GM21737 (cell line): Measurements from ENCODE around the gene DNAH9.

Source experiments
- ATAC-seq: cut with Tn5 transposase; IDR thresholded peaks from one replicate; pipeline ENCODE4 v1.9.1; 2021; ENCODE audit warnings: mild to moderate bottlenecking, moderate library complexity; ENCODE audit not compliant: unreplicated experiment

The DNAH9 gene

DNA sequence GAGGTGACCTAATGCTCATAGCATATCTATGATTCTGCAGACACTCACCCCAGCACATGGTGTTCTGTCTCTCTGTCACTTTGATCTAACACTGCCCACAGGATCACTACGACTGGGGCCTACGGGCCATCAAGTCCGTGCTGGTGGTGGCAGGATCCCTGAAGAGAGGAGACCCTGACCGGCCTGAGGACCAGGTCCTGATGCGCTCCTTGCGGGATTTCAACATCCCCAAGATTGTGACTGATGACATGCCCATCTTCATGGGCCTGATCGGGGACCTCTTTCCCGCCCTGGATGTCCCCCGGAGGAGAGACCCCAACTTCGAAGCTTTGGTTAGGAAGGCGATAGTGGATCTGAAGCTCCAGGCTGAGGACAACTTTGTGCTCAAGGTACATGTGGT lies 146.4 kb downstream of the DNAH9 start:
- no peak for ATAC-seq

DNA sequence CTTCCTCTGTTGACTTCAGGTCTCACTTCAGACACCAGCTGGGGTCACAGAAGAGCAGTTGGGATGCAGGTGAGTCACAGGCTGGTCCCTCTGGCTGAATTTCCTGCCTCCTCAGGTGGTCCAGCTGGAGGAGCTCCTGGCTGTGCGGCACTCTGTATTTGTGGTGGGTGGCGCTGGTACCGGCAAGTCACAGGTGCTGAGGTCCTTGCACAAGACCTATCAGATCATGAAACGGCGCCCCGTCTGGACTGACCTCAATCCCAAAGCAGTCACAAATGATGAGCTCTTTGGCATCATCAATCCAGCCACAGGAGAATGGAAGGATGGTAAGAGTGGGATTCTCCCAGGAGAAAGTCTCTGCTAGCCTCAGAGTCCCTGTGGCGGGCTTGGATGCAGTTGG lies 149.2 kb downstream of the DNAH9 start:
- ATAC-seq = no peak

DNA sequence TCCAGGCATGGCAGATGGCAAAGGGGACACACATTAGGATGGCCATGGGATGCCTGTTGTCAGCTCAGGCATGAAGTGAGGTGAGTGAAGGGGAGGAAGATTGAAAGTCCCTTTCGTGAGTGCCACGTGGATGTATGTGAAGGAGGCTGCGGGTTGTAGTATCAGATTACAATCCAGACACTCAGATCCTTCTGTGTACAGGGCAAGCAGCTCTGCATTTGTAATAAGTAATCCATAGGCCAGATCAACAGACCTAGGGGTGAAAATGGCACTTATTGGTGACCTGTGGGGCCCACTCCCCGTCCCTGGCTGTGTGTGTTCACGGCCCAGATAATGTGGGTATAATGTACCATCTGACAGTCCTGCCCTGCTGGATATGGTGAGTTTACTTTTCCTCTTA lies 159.5 kb downstream of the DNAH9 start:
- ATAC-seq = no peak

DNA sequence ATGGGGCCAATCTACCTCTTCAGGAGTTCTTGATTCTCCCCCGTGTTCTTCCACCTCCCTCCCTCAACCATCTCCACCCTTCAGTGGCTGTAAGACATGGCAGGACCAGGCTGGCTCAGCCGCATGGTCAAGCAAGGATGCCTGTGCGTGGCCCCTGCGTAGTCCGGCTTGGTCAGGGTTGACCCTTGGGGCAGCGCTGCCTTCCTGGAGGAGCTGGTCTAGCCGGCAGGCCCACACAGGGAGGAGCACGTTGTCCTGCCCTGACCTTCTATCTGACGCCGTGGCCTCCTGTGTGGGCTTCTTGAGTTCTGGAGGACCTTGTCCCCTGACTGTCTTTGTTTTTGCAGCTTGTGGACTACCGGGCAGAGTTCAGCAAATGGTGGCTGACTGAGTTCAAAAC lies 169.8 kb downstream of the DNAH9 start:
- ATAC-seq = no peak

DNA sequence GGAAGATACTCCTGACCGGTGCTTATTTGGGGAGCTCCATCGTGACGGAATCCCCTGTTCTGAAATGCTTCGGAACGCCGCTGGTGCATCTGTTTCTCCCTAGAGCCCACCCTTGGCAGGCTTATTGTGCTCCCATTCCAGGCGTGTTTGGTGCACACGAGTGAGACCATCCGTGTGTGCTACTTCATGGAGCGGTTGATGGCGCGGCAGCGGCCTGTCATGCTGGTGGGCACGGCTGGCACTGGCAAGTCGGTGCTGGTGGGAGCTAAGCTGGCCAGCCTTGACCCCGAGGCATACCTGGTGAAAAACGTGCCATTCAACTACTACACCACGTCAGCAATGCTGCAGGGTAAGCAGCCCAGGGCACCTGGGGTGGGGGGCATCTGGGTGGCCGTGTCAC lies 170.7 kb downstream of the DNAH9 start:
- no peak for ATAC-seq

GRCh38 chr17:11772031-11772430 lies 173.8 kb downstream of the DNAH9 start:
- no peak for ATAC-seq

DNA sequence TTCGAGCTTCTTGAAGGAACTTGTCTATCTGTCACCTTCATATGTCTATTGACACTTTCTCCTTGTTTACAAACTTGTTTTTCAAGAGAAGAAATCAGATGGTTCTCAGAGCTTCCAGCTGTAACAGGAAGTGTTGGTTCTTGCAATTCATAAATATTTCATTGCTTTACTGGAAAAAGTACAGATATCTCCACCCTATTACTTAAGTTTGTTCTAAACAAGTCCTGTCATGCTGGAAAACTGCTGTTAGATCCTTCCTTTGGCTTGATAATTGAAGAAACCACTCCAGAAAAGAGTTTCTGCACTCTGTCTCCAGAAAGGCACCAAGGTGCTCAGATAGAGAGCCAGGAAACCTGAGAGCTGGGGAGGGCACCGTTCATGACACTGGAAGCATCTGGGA lies 181.6 kb downstream of the DNAH9 start:
- ATAC-seq = no peak

- ATAC-seq = no peak
These were observed 182.4 kb downstream of the DNAH9 start for GRCh38 chr17:11780621-11781020.

- no peak for ATAC-seq
These were observed 188.6 kb downstream of the DNAH9 start for GRCh38 chr17:11786711-11787438.

GRCh38 chr17:11795906-11796305 lies 197.6 kb downstream of the DNAH9 start:
- ATAC-seq = no peak

- no peak for ATAC-seq
These were observed 199.5 kb downstream of the DNAH9 start for GRCh38 chr17:11797803-11798202.

DNA sequence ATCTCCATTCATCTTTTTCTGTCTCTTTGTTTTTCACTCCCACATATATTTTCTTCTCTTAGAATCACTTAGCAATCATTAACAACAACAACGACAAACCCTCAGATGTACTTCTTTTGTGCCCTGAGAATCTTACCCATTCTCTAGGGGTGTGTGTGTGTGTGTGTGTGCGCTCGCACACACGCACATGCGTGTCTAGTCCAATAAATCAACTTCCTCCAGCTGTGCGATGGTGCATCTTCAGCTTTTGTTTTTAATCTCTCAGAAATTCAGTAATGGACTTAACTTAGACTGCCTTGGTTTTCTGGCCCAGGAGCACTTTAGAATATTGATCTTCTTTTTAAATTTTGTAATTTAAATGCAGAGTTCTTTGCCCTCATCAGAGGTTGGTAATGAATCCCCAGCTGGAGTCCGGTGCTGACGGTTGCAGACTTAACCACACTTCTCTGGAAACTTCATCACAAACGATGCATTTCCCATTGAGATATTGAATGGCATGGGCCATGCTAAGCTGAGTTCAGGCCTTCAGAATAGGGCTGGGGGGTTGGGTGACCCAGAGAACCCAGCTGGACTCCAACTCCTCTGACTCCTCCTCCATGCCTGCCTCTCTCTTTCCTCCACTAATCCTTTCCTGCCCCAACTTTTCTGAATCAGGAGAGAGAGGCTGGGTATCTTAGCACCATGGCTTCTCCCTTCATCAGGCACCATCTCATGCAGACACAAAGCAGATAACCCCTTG lies 205.1 kb downstream of the DNAH9 start:
- no peak for ATAC-seq

DNA sequence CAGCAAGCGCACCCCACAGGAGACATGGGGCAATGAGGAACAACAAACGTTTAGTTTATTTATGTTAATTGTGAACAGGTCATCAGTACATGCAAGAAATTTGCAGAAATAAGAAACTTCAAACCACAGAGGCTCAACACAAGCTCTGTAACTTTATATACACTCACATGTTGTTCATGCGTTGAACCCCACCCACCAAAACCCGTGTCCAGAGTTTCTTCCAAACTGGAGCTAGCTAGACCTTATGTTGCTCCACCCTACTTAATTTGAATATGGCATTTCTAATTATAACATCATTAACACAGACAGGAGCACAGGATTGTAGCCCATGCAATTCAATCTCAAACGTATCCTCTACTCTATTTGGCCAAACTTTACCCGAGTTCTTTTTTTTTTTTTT lies 206.9 kb downstream of the DNAH9 start:
- ATAC-seq = no peak

GRCh38 chr17:11805952-11806351 lies 207.7 kb downstream of the DNAH9 start:
- ATAC-seq = no peak

DNA sequence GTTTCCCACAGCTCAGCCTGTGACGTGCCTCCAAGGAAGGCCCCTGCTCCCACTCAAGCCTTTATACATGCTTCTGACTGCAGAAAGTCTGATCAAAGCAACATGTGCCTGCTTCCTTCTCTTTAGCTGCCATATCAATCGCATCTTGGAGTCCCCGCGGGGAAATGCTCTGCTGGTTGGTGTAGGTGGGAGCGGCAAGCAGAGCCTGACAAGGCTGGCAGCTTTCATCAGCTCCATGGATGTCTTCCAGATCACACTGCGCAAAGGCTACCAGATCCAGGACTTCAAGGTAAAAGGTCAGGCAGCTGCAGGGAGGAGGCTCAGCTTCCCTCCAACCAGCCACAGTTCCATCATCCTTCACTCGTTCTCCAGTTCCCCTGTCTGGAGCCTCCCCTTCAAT lies 209.3 kb downstream of the DNAH9 start:
- no peak for ATAC-seq

GRCh38 chr17:11813278-11813677 lies 215.0 kb downstream of the DNAH9 start:
- no peak for ATAC-seq

- ATAC-seq = no peak
These were observed 215.6 kb downstream of the DNAH9 start for GRCh38 chr17:11813871-11814270.

- ATAC-seq = no peak
These were observed 216.5 kb downstream of the DNAH9 start for GRCh38 chr17:11814655-11815262.

DNA sequence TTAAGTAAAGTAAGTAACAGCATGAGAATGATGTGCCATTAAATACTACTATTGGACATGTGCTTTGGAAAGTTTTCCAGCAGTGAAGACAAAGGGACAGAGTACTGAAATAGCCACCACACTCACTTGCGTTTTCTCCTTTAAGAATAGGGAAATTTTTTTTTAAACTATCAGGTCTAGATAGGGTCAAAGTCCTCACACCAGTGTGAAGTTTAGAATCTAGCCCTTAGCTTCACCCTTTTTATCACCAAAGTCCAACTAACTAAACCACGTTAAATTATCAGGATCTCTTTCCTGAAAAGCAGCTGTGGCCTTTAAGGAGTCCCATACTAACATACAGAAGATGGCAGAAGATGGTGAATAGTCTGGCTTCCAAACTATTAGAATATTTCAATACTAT lies 218.1 kb downstream of the DNAH9 start:
- no peak for ATAC-seq

DNA sequence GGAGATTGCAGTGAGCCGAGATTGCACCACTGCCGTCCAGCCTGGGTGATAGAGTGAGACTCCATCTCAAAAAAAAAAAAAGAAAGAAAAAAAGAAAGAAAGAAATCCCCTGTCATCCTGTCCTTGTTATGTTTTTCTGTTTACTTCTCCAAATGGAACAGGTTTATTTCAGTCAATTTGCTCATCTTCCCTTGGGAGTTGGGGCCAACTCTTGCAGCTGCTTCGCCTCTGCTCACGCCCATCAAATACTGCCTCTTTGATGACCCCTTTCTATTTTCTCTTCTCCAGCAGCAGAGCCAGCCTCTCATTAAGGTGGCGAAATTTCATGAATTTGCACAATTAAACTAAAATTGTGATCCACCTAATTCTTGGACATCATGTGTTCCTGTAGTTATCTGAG lies 225.6 kb downstream of the DNAH9 start:
- ATAC-seq = no peak

DNA sequence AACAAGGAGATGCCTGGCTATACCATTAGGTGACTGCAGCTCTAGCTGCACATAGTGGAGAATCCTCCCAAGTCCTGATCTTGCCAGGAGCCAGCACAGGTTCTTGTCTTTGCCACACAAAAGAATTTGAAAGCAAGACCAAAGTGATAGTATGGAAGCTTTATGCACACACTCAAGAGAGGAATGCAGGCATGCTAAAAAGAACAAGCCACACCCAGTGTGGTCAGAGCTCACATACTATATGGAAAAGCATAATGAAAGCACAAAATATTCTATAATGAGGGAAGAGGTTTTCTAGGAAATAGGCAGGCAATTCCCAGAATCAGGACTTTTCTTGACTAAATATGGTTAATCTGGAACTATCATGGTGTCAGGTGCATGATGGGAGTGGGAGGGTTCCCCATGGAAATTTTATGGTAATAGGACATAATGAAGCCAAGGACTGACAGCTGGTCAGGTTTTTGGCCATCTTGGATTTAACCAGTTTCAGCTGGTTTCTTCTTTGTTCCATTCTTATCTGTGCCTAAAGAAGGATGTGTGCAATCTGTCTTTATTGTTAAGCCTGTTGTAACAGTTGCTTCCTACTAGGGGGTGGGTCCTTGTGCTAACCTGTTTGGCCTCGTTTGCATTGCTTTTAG lies 227.4 kb downstream of the DNAH9 start:
- no peak for ATAC-seq
